GM23338 (cell line): ENCODE data around the gene SLC13A5. TPM values are rescaled to one million over a fixed set of nuclear protein-coding genes. Genes with fewer than 3 reads are reported as not detected.

Experiments used
- ATAC-seq: fragments of 200-7000 bp; cut with Tn5 transposase; 3 replicates; pipeline ENCODE4 v1.9.1; 2020
- DNase-seq: peaks from one replicate; pipeline ENCODE4 v3.0.0-alpha.2; 2015; ENCODE audit warnings: low spot score
- H2AFZ ChIP-seq: fragments of 200-600 bp; sonication (generic); 2 replicates; pipeline ENCODE4 v1.8.0; 2016; ENCODE audit warnings: antibody characterized with exemption, mild to moderate bottlenecking, moderate library complexity
- H3F3A ChIP-seq: fragments of 200-600 bp; sonication (generic); replicated peaks from 2 replicates; pipeline ENCODE4 v1.8.0; 2017; ENCODE audit warnings: antibody characterized with exemption, mixed run types, low read depth
- H3K27ac ChIP-seq: fragments of 200-600 bp; sonication (generic); 2 replicates; pipeline ENCODE4 v1.6.1; 2016; ENCODE audit warnings: low read depth
- H3K27me3 ChIP-seq: fragments of 200-600 bp; sonication (generic); 2 replicates; pipeline ENCODE4 v1.8.0; 2016; ENCODE audit warnings: mild to moderate bottlenecking, mixed run types, moderate library complexity; ENCODE audit not compliant: insufficient read depth
- H3K36me3 ChIP-seq: fragments of 200-600 bp; sonication (generic); 2 replicates; pipeline ENCODE4 v1.8.0; 2016; ENCODE audit warnings: mild to moderate bottlenecking; ENCODE audit not compliant: insufficient read depth
- H3K4me1 ChIP-seq: fragments of 200-600 bp; sonication (generic); 2 replicates; pipeline ENCODE4 v1.8.0; 2016; ENCODE audit warnings: mild to moderate bottlenecking, moderate library complexity; ENCODE audit not compliant: insufficient read depth
- H3K4me2 ChIP-seq: fragments of 200-600 bp; sonication (generic); 2 replicates; pipeline ENCODE4 v1.7.1; 2017; ENCODE audit warnings: mixed run types
- H3K4me3 ChIP-seq: fragments of 200-600 bp; sonication (generic); 2 replicates; pipeline ENCODE4 v1.6.1; 2016; ENCODE audit warnings: mixed run types
- H3K79me2 ChIP-seq: fragments of 200-600 bp; sonication (generic); replicated peaks from 2 replicates; pipeline ENCODE4 v1.8.0; 2017; ENCODE audit warnings: mild to moderate bottlenecking; ENCODE audit not compliant: insufficient read depth
- H3K9me2 ChIP-seq: fragments of 200-600 bp; sonication (generic); 2 replicates; pipeline ENCODE4 v1.8.0; 2017; ENCODE audit not compliant: insufficient read depth
- H4K20me1 ChIP-seq: fragments of 200-600 bp; sonication (generic); replicated peaks from 2 replicates; pipeline ENCODE4 v1.8.0; 2017; ENCODE audit warnings: mild to moderate bottlenecking; ENCODE audit not compliant: insufficient read depth
- H3K27ac Mint-ChIP-seq: 2 replicates; pipeline ENCODE4 v1.8.0; 2020; ENCODE audit warnings: inconsistent platforms, mild to moderate bottlenecking, moderate library complexity, mixed read lengths
- H3K27me3 Mint-ChIP-seq: 3 replicates; pipeline ENCODE4 v1.8.0; 2022; ENCODE audit warnings: low read depth, mild to moderate bottlenecking, moderate library complexity, mixed read lengths, inconsistent platforms; ENCODE audit not compliant: insufficient read depth, poor library complexity
- H3K36me3 Mint-ChIP-seq: 3 replicates; pipeline ENCODE4 v1.8.0; 2021; ENCODE audit warnings: low read depth, mild to moderate bottlenecking, inconsistent platforms, moderate library complexity, mixed read lengths
- H3K4me1 Mint-ChIP-seq: 3 replicates; pipeline ENCODE4 v1.8.0; 2020; ENCODE audit warnings: mild to moderate bottlenecking, inconsistent platforms, mixed read lengths
- H3K4me3 Mint-ChIP-seq: 3 replicates; pipeline ENCODE4 v1.8.0; 2021; ENCODE audit warnings: moderate library complexity, mild to moderate bottlenecking, inconsistent platforms, mixed read lengths
- H3K9me3 Mint-ChIP-seq: 3 replicates; pipeline ENCODE4 v1.8.0; 2020; ENCODE audit warnings: moderate library complexity, mild to moderate bottlenecking, inconsistent platforms, mixed read lengths
- CREB1 ChIP-seq: fragments of 250-450 bp; sonication (Bioruptor Pico); IDR thresholded peaks from 2 replicates; pipeline ENCODE4 v1.5.0; 2020; ENCODE audit warnings: low read depth, mild to moderate bottlenecking, moderate library complexity
- EZH2 ChIP-seq: fragments of 200-600 bp; sonication (generic); IDR thresholded peaks from one replicate; pipeline ENCODE4 v1.8.0; 2017; ENCODE audit warnings: antibody characterized with exemption, mild to moderate bottlenecking, low read depth; ENCODE audit not compliant: unreplicated experiment
- EZH2phosphoT487 ChIP-seq: fragments of 200-600 bp; sonication (generic); IDR thresholded peaks from one replicate; pipeline ENCODE4 v1.8.1; 2018; ENCODE audit warnings: antibody characterized with exemption; ENCODE audit not compliant: unreplicated experiment
- JUNB ChIP-seq: IDR thresholded peaks from one replicate; pipeline ENCODE4 v1.6.1; 2016; ENCODE audit warnings: antibody characterized with exemption; ENCODE audit not compliant: unreplicated experiment
- NANOG ChIP-seq: IDR thresholded peaks from 2 replicates; pipeline ENCODE4 v1.6.1; 2016; ENCODE audit warnings: antibody characterized with exemption, borderline replicate concordance
- POLR2AphosphoS5 ChIP-seq: IDR thresholded peaks from 2 replicates; pipeline ENCODE4 v1.6.1; 2016; ENCODE audit warnings: antibody characterized with exemption, low read depth
- STAT1 ChIP-seq: IDR thresholded peaks from one replicate; pipeline ENCODE4 v1.6.1; 2016; ENCODE audit warnings: antibody characterized with exemption; ENCODE audit not compliant: unreplicated experiment
- ZNF114 ChIP-seq: fragments of 250-450 bp; sonication (Bioruptor Pico); IDR thresholded peaks from 2 replicates; pipeline ENCODE4 v1.5.0; 2020; ENCODE audit warnings: mild to moderate bottlenecking, moderate library complexity
- ZNF331 ChIP-seq: fragments of 250-450 bp; sonication (Bioruptor Pico); IDR thresholded peaks from 2 replicates; pipeline ENCODE4 v1.5.0; 2020; ENCODE audit warnings: low read depth, mild to moderate bottlenecking, moderate library complexity
- polyA plus RNA-seq: library from polyadenylated mRNA; unstranded; fragments of >200 nt; fragmentation: Nextera tagmentation; extraction: Ambion mirVana; gene quantifications from 2 replicates; pipeline ENCODE4 v1.2.1, GENCODE V29; 2016
- total RNA-seq: library from RNA; depleted of rRNA; stranded (reverse); fragments of >200 nt; shearing (Covaris generic); gene quantifications from 2 replicates; pipeline ENCODE4 v1.2.3, GENCODE V29; 2014
- TF ChIP-seq, protein P1 (sequence below): fragments of 250-450 bp; sonication (Bioruptor Pico); IDR thresholded peaks from 2 replicates; pipeline ENCODE4 v1.5.0; 2020; ENCODE audit warnings: mild to moderate bottlenecking, moderate library complexity
- TF ChIP-seq, protein P2 (sequence below): IDR thresholded peaks from 2 replicates; pipeline ENCODE4 v1.6.1; 2016; ENCODE audit warnings: antibody characterized with exemption
- TF ChIP-seq, protein P3 (sequence below), 2 experiments: fragments of 200-600 bp in 1 of 2; sonication (generic) in 1 of 2; conservative IDR thresholded peaks; 2 replicates each; pipeline versions ENCODE4 v1.5.1 to v1.6.1; 2016 to 2017; ENCODE audit warnings: antibody characterized with exemption in 2 of 2, low read depth in 2 of 2, mild to moderate bottlenecking in 2 of 2, moderate library complexity in 1 of 2
- TF ChIP-seq, protein P4 (sequence below): IDR thresholded peaks from one replicate; pipeline ENCODE4 v1.6.1; 2018; ENCODE audit warnings: antibody characterized with exemption; ENCODE audit not compliant: unreplicated experiment

Gene SLC13A5
- total and polyA plus RNA-seq, 2 experiments from 2014 or later: 1.2 to 2.3 TPM

DNA sequence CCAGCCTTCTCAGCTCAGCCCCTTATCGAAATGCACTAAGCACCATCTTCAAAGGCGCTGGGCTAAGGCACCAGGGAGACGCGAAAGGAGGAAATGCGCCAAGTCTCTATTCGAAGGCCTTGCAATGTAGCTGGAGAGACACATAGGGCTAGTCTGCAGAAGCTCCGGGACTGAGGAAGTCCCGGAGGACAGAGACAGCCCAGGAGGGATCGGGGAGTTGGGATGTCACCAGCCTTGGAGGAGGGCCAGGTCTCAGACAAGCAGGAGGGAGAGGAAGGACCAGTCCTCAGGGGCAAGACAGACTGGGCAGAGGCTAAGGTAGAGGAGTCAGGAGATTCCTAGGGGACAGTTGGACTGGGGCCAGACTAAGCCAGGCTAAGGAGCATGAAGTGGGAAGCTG is 53.1 kb downstream of the SLC13A5 start:
- H3K4me1 Mint-ChIP-seq: peaks cover 14% of the 10 kb centered on the region
- H3K27ac ChIP-seq: no peak overlapping the region
- no peaks in the 10 kb centered on the region for H4K20me1 ChIP-seq
- H3K4me3 ChIP-seq: no peak overlapping the region
- H3K79me2 ChIP-seq: no peaks in the 10 kb centered on the region
- H3K4me2 ChIP-seq: no peak overlapping the region
- H3K4me3 Mint-ChIP-seq: no peak overlapping the region
- TF ChIP-seq STAT1 (no peak), ZNF331 (CRISPR knock-in tag) (no peak), ZNF114 (no peak), POLR2AphosphoS5 (no peak), EZH2 (no peak), NANOG (no peak), EZH2phosphoT487 (no peak), JUNB (no peak), CREB1 (CRISPR knock-in tag) (no peak)
- TF ChIP-seq, protein P1, sequence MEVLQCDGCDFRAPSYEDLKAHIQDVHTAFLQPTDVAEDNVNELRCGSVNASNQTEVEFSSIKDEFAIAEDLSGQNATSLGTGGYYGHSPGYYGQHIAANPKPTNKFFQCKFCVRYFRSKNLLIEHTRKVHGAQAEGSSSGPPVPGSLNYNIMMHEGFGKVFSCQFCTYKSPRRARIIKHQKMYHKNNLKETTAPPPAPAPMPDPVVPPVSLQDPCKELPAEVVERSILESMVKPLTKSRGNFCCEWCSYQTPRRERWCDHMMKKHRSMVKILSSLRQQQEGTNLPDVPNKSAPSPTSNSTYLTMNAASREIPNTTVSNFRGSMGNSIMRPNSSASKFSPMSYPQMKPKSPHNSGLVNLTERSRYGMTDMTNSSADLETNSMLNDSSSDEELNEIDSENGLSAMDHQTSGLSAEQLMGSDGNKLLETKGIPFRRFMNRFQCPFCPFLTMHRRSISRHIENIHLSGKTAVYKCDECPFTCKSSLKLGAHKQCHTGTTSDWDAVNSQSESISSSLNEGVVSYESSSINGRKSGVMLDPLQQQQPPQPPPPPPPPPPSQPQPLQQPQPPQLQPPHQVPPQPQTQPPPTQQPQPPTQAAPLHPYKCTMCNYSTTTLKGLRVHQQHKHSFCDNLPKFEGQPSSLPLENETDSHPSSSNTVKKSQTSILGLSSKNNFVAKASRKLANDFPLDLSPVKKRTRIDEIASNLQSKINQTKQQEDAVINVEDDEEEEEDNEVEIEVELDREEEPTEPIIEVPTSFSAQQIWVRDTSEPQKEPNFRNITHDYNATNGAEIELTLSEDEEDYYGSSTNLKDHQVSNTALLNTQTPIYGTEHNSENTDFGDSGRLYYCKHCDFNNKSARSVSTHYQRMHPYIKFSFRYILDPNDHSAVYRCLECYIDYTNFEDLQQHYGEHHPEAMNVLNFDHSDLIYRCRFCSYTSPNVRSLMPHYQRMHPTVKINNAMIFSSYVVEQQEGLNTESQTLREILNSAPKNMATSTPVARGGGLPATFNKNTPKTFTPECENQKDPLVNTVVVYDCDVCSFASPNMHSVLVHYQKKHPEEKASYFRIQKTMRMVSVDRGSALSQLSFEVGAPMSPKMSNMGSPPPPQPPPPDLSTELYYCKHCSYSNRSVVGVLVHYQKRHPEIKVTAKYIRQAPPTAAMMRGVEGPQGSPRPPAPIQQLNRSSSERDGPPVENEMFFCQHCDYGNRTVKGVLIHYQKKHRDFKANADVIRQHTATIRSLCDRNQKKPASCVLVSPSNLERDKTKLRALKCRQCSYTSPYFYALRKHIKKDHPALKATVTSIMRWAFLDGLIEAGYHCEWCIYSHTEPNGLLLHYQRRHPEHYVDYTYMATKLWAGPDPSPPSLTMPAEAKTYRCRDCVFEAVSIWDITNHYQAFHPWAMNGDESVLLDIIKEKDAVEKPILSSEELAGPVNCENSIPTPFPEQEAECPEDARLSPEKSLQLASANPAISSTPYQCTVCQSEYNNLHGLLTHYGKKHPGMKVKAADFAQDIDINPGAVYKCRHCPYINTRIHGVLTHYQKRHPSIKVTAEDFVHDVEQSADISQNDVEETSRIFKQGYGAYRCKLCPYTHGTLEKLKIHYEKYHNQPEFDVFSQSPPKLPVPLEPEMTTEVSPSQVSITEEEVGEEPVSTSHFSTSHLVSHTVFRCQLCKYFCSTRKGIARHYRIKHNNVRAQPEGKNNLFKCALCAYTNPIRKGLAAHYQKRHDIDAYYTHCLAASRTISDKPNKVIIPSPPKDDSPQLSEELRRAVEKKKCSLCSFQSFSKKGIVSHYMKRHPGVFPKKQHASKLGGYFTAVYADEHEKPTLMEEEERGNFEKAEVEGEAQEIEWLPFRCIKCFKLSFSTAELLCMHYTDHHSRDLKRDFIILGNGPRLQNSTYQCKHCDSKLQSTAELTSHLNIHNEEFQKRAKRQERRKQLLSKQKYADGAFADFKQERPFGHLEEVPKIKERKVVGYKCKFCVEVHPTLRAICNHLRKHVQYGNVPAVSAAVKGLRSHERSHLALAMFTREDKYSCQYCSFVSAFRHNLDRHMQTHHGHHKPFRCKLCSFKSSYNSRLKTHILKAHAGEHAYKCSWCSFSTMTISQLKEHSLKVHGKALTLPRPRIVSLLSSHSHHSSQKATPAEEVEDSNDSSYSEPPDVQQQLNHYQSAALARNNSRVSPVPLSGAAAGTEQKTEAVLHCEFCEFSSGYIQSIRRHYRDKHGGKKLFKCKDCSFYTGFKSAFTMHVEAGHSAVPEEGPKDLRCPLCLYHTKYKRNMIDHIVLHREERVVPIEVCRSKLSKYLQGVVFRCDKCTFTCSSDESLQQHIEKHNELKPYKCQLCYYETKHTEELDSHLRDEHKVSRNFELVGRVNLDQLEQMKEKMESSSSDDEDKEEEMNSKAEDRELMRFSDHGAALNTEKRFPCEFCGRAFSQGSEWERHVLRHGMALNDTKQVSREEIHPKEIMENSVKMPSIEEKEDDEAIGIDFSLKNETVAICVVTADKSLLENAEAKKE (CRISPR knock-in tag): no peak
- TF ChIP-seq, protein P2, sequence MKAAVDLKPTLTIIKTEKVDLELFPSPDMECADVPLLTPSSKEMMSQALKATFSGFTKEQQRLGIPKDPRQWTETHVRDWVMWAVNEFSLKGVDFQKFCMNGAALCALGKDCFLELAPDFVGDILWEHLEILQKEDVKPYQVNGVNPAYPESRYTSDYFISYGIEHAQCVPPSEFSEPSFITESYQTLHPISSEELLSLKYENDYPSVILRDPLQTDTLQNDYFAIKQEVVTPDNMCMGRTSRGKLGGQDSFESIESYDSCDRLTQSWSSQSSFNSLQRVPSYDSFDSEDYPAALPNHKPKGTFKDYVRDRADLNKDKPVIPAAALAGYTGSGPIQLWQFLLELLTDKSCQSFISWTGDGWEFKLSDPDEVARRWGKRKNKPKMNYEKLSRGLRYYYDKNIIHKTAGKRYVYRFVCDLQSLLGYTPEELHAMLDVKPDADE: no peak
- TF ChIP-seq, protein P3, sequence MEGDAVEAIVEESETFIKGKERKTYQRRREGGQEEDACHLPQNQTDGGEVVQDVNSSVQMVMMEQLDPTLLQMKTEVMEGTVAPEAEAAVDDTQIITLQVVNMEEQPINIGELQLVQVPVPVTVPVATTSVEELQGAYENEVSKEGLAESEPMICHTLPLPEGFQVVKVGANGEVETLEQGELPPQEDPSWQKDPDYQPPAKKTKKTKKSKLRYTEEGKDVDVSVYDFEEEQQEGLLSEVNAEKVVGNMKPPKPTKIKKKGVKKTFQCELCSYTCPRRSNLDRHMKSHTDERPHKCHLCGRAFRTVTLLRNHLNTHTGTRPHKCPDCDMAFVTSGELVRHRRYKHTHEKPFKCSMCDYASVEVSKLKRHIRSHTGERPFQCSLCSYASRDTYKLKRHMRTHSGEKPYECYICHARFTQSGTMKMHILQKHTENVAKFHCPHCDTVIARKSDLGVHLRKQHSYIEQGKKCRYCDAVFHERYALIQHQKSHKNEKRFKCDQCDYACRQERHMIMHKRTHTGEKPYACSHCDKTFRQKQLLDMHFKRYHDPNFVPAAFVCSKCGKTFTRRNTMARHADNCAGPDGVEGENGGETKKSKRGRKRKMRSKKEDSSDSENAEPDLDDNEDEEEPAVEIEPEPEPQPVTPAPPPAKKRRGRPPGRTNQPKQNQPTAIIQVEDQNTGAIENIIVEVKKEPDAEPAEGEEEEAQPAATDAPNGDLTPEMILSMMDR (conservative IDR thresholded peaks at IDR 0.05; ENCODE audit: low read depth in 2 of 2): no peak
- TF ChIP-seq, protein P4, sequence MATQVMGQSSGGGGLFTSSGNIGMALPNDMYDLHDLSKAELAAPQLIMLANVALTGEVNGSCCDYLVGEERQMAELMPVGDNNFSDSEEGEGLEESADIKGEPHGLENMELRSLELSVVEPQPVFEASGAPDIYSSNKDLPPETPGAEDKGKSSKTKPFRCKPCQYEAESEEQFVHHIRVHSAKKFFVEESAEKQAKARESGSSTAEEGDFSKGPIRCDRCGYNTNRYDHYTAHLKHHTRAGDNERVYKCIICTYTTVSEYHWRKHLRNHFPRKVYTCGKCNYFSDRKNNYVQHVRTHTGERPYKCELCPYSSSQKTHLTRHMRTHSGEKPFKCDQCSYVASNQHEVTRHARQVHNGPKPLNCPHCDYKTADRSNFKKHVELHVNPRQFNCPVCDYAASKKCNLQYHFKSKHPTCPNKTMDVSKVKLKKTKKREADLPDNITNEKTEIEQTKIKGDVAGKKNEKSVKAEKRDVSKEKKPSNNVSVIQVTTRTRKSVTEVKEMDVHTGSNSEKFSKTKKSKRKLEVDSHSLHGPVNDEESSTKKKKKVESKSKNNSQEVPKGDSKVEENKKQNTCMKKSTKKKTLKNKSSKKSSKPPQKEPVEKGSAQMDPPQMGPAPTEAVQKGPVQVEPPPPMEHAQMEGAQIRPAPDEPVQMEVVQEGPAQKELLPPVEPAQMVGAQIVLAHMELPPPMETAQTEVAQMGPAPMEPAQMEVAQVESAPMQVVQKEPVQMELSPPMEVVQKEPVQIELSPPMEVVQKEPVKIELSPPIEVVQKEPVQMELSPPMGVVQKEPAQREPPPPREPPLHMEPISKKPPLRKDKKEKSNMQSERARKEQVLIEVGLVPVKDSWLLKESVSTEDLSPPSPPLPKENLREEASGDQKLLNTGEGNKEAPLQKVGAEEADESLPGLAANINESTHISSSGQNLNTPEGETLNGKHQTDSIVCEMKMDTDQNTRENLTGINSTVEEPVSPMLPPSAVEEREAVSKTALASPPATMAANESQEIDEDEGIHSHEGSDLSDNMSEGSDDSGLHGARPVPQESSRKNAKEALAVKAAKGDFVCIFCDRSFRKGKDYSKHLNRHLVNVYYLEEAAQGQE: no peak
- peaks cover 2% of the 10 kb centered on the region; the same call in 1 of the 2 replicates for H3K4me1 ChIP-seq
- H2AFZ ChIP-seq: no peak overlapping the region
- no peak for ATAC-seq
- H3K36me3 Mint-ChIP-seq: no peaks in the 10 kb centered on the region
- no peaks in the 10 kb centered on the region for H3K36me3 ChIP-seq
- H3K9me3 Mint-ChIP-seq: no peaks in the 10 kb centered on the region; the same call in 2 of the 3 replicates
- H3K27me3 ChIP-seq: peaks cover 38% of the 10 kb centered on the region
- no peaks in the 10 kb centered on the region for H3K9me2 ChIP-seq
- H3F3A ChIP-seq: 0 out of 2 replicates have a peak, but pooled peaks cover 3% of the 10 kb centered on the region
- no peak overlapping the region for H3K27ac Mint-ChIP-seq
- no peak for DNase-seq
- peaks cover 26% of the 10 kb centered on the region for H3K27me3 Mint-ChIP-seq
